ENCODE measurements around the gene SRSF2.
"Not testable (repeated sequence)": the region's sequence is repeated elsewhere in the genome, so short reads cannot be mapped to it uniquely, and the experiment has no call there.

Gene SRSF2

DNA sequence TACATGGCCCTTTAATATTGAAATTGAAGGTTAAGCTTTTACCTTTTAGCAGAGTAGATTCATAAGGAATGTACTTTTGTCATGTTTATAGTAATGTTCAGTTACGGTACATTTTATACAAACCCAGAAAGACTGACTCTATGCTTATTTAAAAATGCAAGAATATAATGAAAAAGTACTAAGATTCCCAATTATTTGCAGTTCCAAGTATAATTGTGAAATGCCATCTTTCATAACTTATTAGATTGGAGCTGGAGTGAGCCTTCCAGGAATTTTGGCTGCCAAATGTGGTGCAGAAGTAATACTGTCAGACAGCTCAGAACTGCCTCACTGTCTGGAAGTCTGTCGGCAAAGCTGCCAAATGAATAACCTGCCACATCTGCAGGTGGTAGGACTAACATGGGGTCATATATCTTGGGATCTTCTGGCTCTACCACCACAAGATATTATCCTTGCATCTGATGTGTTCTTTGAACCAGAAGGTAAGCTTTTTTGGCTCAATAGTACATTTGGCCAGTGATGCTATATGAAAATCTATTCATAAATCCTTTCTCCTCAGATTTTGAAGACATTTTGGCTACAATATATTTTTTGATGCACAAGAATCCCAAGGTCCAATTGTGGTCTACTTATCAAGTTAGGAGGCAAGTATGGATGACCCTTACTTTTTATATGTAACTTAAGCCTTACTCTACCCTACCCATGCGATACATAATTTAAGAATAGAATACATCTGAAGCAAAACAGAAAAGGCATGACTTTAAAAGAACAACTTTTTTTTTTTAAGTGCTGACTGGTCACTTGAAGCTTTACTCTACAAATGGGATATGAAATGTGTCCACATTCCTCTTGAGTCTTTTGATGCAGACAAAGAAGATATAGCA is 4.2 kb downstream of the SRSF2 start:
- H3K27ac Mint-ChIP-seq: peak overlapping the region; percentile 96
- H3K27me3 Mint-ChIP-seq: no peaks in the 10 kb centered on the region
- H3K4me1 Mint-ChIP-seq (ENCODE audit: low read depth): peaks cover 62% of the 10 kb centered on the region
- H3K36me3 Mint-ChIP-seq (ENCODE audit: low read depth): peaks cover 60% of the 10 kb centered on the region
- H3K9me3 Mint-ChIP-seq: no peaks in the 10 kb centered on the region
- H3K4me3 Mint-ChIP-seq: peak overlapping the region; percentile 96

DNA sequence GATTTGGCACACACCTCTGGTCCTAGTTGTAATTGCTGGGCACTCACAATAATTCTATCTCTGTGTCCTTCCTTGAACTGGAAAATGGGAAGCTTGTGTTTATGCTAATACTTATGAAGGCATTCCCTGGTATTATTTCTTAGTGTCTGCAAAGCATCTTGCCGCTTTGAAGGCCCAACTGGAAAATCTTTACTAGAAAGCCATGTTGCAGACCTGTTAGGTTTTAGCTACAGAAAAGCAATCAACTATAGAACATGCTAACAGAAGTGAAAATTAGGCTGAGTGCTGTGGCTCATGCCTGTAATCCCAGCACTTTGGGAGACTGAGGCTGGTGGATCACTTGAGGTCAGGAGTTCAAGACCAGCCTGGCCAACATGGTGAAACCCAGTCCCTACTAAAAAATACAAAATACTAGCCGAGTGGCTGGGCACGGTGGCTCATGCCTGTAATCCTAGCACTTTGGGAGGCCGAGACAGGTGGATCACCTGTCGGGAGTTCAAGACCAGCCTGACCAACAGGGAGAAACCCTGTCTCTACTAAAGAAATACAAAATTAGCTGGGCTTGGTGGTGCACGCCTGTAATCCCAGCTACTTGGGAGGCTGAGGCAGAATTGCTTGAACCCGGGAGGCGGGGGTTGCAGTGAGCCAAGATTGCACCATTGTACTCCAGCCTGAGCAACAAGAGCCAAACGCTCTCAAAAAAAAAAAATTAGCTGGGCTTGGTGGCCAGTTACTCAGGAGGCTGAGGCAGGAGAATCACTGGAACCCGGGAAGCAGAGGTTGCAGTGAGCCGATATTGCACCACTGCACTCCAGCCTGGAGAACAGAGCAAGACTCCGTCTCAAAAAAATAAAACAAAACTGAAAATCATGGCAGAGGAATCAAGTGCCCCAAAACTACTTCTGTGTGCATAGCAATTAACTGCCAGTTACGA is 5.1 kb downstream of the SRSF2 start:
- H3K4me3 Mint-ChIP-seq: peak overlapping the region; percentile 96
- H3K9me3 Mint-ChIP-seq, H3K27me3 Mint-ChIP-seq: not testable (repeated sequence)
- H3K36me3 Mint-ChIP-seq (ENCODE audit: low read depth): peaks cover 65% of the 10 kb centered on the region
- H3K4me1 Mint-ChIP-seq (ENCODE audit: low read depth): peaks cover 66% of the 10 kb centered on the region
- peak overlapping the region; percentile 96 for H3K27ac Mint-ChIP-seq

DNA sequence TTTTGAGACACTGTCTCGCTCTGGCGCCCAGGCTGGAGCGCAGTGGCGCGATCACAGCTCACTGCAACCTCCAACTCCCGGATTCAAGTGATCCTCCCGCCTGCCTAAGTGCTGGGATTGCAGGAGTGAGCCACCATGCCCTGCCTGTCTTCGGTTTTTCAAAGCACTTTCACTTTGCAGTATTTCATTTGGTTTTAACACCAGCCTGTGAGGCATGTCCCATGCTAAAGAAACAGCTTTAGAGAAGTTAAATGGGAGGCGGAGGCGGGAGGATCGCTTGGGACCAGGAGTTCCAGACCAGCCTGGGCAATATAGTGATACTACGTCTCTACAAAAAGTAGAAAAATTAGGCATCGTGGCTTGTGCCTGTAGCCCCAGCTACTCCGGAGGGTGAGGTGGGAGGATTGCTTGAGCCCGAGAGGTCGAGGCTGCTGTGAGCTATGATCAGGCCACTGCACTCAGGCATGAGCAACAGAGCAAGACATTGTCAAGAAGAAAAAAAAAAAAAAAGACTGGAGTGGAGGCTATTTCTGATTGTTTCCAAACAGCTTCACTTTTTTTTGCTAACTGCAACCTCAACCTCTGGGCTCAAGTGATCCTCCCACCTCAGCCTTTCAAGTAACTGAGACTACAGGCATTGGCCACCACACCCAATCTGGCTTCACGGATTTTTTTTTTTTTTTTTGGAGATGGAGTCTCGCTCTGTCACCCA is 9.2 kb downstream of the SRSF2 start:
- H3K4me1 Mint-ChIP-seq (ENCODE audit: low read depth): peaks cover 70% of the 10 kb centered on the region
- no peaks in the 10 kb centered on the region for H3K9me3 Mint-ChIP-seq
- peaks cover 59% of the 10 kb centered on the region for H3K36me3 Mint-ChIP-seq (ENCODE audit: low read depth)
- peak overlapping the region; percentile 94 for H3K4me3 Mint-ChIP-seq
- H3K27me3 Mint-ChIP-seq: no peaks in the 10 kb centered on the region
- peak overlapping the region; percentile 95 for H3K27ac Mint-ChIP-seq

DNA sequence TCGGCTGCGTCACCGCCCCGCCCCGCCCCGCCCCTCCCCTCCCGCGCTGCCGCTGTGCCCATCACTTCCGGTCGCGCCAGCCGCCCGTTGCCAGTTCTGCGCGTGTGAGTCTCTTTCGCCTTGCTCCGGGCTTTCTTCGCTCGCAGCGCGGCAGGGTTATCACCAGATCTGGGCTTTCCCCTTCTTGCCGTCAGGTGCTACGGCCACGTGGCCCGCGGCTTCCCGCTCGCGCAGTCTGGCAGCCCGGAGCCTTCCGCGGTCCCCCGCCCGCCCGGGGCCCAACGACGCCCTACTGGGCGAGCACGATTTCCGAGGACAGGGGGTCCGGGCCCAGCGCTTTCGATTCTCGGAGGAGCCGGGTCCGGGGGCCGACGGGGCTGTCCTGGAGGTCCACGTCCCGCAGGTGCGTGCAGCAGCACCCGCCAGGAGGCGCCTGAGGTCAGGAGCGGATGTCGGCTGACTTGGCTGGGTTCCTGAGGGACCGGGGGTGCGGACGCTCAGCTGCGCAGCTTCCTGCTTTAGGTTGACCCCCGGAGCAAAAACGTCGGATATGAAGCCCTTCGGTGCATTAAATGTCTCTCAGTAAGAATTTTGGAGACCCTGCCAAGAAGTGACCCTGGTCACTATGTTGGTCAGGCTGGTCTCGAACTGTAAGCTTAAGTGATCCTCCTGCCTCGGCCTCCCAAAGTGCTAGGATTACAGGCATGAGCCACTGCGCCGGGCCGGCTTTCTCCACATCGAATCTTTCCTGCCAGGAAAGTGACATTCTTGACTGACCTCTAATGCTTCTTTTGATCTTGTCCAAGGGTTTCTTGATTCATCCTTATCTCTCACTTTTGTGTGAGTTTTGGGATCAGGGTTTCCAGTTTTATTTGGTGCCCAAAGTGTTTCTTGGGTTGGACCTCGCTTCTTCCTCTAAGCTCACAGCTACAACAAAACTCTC is 10.1 kb downstream of the SRSF2 start, which contains the start of gene METTL23:
TSS of gene METTL23 (plus strand) at position 64 of the 943 bp plus-strand sequence. CDS start 2,872 bp downstream, outside the sequence.
- Mint-ChIP-seq H3K9me3 (no peaks in the 10 kb centered on the region), H3K4me1 (ENCODE audit: low read depth) (peaks cover 67% of the 10 kb centered on the region), H3K27ac (peak within 1 kb of the TSS; percentile 95), H3K27me3 (no peaks in the 10 kb centered on the region), H3K4me3 (peak within 1 kb of the TSS; percentile 94), H3K36me3 (ENCODE audit: low read depth) (peaks cover 61% of the 10 kb centered on the region)

DNA sequence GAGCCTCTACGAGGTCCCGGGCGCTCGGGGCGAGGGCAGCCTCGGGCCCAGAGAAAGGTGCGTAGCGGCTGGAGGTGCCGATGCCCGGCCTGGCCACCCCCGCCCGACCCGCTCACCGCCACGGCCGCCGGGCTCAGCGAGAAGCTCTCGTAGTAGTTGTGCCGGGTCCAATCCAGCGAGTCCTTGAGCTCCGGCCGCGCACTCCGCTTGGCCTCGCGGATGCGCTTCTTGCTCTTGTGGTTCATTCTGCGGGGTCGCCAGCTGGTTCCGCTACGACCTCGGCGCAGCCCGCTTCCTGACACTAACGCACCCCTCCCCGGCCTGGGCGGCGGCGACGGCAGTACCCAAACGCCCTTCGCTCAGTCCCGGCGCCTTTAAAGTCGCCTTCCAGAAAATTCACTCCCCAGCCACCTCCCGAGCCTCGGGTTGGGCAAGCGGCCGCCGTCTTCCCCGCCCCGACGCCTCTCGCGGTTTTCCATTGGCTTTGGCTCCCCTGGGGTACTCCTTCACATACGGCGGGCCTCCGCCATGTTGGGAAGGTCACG is 10.8 kb downstream of the SRSF2 start, which contains the start of gene JMJD6:
TSS of gene JMJD6 (minus strand) at position 376 of the 545 bp plus-strand sequence. CDS start at position 245, 131 bp downstream.
- Mint-ChIP-seq H3K4me3 (peak within 1 kb of the TSS; percentile 94), H3K27me3 (no peaks in the 10 kb centered on the region), H3K4me1 (ENCODE audit: low read depth) (peaks cover 68% of the 10 kb centered on the region), H3K27ac (peak within 1 kb of the TSS; percentile 95), H3K36me3 (ENCODE audit: low read depth) (peaks cover 61% of the 10 kb centered on the region), H3K9me3 (no peaks in the 10 kb centered on the region)

DNA sequence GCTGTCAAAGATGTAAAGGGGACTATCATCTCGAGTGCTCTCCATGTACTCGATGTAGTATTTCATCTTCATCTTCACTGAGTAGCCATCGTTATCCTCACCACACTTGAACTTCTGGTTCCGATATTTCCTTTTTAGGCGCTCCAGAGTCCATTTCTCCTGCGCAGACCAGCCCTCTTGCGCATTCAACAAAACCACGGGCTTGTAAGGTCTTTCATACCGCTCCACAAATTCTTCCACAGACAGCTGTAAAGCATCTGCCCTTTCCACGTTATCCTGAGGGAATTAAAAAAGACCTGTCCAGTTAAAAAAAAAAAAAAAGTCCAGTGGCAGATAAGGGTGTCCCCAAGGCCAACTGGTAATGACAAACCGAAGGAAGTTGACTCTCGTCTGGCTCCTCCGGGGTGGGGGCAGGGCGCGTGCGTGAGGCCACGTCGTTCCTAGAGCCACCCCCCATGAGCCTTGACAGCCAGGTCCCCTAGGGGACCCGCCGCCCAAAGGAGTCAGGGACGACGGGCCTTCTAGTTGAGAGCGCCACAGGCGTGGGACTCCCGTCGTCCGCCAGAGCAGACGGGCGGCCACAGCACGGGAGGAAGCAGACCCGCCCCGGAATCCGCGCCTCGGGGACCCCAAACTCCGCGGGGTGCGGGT is 11.4 kb downstream of the SRSF2 start:
- H3K27ac Mint-ChIP-seq: peak overlapping the region; percentile 91
- H3K9me3 Mint-ChIP-seq: no peaks in the 10 kb centered on the region
- H3K4me3 Mint-ChIP-seq: peak overlapping the region; percentile 94
- peaks cover 68% of the 10 kb centered on the region for H3K4me1 Mint-ChIP-seq (ENCODE audit: low read depth)
- H3K36me3 Mint-ChIP-seq (ENCODE audit: low read depth): peaks cover 65% of the 10 kb centered on the region
- H3K27me3 Mint-ChIP-seq: no peaks in the 10 kb centered on the region

DNA sequence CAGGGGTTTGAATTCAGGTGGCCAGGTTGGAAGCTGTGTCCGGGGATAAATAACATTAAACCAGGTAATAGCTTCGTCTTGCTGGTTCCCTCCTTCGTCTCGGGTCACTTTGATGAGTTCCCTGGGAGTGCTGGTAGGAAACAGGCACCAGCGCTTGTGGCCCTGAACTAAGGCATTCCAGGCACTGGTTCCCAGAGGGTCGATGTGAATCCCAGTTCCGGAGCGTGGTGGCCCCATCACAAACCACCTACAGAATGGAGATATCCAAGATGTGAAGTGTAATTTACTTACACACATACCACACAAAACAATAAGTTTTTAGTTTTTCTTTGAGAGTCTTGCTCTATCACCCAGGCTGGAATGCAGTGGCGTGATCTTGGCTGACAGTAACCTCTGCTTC is 13.3 kb downstream of the SRSF2 start:
- H3K9me3 Mint-ChIP-seq: no peaks in the 10 kb centered on the region
- H3K27ac Mint-ChIP-seq: no peak overlapping the region
- H3K4me3 Mint-ChIP-seq: peak overlapping the region; percentile 94
- H3K27me3 Mint-ChIP-seq: no peaks in the 10 kb centered on the region
- H3K4me1 Mint-ChIP-seq (ENCODE audit: low read depth): peaks cover 55% of the 10 kb centered on the region
- peaks cover 73% of the 10 kb centered on the region for H3K36me3 Mint-ChIP-seq (ENCODE audit: low read depth)

DNA sequence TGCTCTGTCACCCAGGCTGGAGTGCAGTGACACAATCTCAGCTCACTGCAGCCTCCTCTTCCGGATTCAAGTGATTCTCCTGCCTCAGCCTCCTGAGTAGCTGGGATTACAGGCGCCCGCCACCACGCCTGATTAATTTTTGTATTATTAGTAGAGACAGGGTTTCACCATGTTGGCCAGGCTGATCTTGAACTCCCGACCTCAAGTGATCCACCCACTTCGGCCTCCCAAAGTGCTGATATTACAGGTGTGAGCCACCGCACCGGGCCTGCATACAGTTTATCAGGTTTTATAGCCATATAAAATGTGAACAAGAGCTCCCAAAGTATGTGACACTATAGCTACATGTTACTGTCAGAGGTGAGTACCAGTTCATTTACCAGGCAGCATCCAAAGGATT is 14.2 kb downstream of the SRSF2 start:
- not testable (repeated sequence) for H3K27me3 Mint-ChIP-seq, H3K9me3 Mint-ChIP-seq, H3K27ac Mint-ChIP-seq
- Mint-ChIP-seq H3K4me3 (peak overlapping the region; percentile 10), H3K4me1 (ENCODE audit: low read depth) (peaks cover 51% of the 10 kb centered on the region), H3K36me3 (ENCODE audit: low read depth) (peaks cover 82% of the 10 kb centered on the region)

DNA sequence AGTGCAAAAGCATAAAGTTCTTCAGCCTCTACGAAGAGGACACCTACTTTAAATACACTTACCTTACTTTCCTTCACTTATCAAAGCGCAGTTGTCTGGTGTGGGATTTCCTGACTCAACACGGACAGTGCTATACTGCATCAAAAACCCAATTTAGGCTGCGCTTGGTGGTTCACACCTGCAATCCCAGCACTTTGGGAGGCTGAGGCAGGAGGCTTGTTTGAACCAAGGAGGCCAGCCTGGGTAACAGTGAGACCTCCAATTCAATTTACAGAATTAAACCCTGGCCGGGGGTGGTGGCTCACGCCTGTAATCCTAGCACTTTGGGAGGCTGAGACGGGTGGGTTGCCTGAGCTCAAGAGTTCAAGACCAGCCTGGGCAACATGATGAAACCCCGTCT is 14.9 kb downstream of the SRSF2 start:
- Mint-ChIP-seq H3K4me1 (ENCODE audit: low read depth) (peaks cover 48% of the 10 kb centered on the region), H3K27ac (no peak overlapping the region), H3K9me3 (no peaks in the 10 kb centered on the region), H3K36me3 (ENCODE audit: low read depth) (peaks cover 80% of the 10 kb centered on the region), H3K27me3 (no peaks in the 10 kb centered on the region), H3K4me3 (no peak overlapping the region)

DNA sequence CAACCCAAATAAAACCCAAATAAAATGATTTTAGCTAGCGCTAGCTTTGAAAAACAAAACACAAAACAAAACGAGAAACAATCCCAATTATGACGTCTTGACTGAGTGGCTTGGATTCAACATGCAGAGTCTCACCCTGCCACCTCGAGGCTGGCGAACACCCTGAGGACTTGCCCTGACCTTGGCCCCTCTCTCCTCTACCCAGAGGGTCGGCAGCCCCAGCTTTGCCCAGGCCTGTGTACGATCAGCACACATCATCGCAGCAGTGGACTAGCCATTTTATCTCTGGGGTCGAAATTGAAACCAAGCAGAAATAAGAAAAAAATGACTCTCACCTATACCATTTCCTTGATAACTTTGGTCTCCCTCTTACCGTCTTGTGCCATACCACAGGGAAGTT is 15.7 kb downstream of the SRSF2 start:
- H3K27ac Mint-ChIP-seq: no peak overlapping the region
- H3K36me3 Mint-ChIP-seq (ENCODE audit: low read depth): peaks cover 85% of the 10 kb centered on the region
- H3K4me3 Mint-ChIP-seq: no peak overlapping the region
- H3K4me1 Mint-ChIP-seq (ENCODE audit: low read depth): peaks cover 56% of the 10 kb centered on the region
- no peaks in the 10 kb centered on the region for H3K9me3 Mint-ChIP-seq
- no peaks in the 10 kb centered on the region for H3K27me3 Mint-ChIP-seq

DNA sequence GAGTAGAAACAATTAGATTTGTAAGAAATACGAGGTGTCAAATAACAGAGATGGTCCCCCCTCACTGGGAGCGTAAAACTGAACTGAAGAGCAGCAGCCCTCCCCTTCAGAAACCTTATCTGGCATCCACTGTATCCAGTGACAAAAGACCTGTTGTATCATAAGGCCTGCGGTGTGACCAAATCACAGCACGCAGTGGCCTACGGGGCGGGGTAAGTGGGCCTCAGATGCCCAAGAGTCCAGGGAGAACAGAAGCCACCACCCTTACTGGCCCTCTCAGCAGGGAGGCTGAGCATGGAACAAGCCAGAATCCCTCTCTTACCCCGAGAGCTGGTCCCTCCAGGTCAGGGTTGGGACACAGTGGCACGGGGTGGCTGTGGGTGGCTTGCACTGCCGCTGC is 16.2 kb downstream of the SRSF2 start:
- H3K27ac Mint-ChIP-seq: no peak overlapping the region
- no peaks in the 10 kb centered on the region for H3K27me3 Mint-ChIP-seq
- H3K4me1 Mint-ChIP-seq (ENCODE audit: low read depth): peaks cover 61% of the 10 kb centered on the region
- no peak overlapping the region for H3K4me3 Mint-ChIP-seq
- H3K9me3 Mint-ChIP-seq: no peaks in the 10 kb centered on the region
- H3K36me3 Mint-ChIP-seq (ENCODE audit: low read depth): peaks cover 91% of the 10 kb centered on the region

DNA sequence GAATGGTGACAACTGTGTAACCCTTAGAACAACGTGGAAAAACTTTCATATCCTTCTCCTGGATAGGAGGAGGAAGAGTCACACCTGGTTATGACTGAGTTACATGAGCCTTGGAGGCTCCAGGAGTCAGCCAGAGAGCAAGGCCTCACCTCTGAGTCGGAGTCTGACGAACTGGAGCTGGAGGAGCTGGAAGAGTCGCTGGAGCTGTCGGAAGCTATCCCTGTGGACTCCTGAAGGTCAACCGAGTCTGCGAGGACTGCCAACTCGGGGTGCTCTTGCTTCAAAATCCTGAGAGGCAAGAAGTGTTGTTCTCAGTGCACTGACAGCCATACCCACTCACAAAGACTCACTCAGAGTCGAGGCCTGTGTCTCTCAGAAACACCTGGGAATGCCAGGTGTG is 16.9 kb downstream of the SRSF2 start:
- H3K4me3 Mint-ChIP-seq: no peak overlapping the region
- peaks cover 62% of the 10 kb centered on the region for H3K4me1 Mint-ChIP-seq (ENCODE audit: low read depth)
- H3K27ac Mint-ChIP-seq: no peak overlapping the region
- H3K9me3 Mint-ChIP-seq: no peaks in the 10 kb centered on the region
- H3K36me3 Mint-ChIP-seq (ENCODE audit: low read depth): peaks cover 89% of the 10 kb centered on the region
- H3K27me3 Mint-ChIP-seq: no peaks in the 10 kb centered on the region

DNA sequence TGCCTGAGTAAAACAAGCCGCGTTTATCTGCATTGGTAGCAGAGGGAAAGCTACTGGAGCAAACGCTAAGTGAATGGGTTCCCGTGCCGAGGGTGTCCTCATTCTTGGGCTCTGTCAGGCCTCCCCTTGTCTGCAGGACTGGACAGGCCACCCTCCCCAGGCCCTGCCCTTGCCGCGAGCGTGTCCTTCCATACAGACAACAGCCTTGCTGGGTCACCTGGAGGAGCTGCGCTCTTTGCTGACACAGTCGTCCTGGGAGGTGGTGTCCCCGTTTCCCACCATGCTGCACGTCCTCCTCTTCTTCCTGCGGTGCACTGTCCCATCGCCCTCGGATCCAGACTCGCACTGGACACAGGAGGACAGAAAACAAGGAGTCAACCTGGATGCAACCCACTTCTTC is 18.6 kb downstream of the SRSF2 start:
- Mint-ChIP-seq H3K9me3 (no peaks in the 10 kb centered on the region), H3K27me3 (no peaks in the 10 kb centered on the region), H3K27ac (no peak overlapping the region), H3K4me1 (ENCODE audit: low read depth) (peaks cover 61% of the 10 kb centered on the region), H3K36me3 (ENCODE audit: low read depth) (peaks cover 88% of the 10 kb centered on the region), H3K4me3 (no peak overlapping the region)
